PC-9 (cell line): ENCODE data around the gene NDUFAF2. TPM values are rescaled to one million over a fixed set of nuclear protein-coding genes. Genes with fewer than 3 reads are reported as not detected.
"Not testable (repeated sequence)": the region's sequence is repeated elsewhere in the genome, so short reads cannot be mapped to it uniquely, and the experiment has no call there.

ENCODE experiments used
- BruUV-seq: library from RNA; stranded (reverse); fragments of 400-500 nt; replicated peaks from 2 replicates; lab custom pipeline; 2021; lab: Mats Ljungman, UMichigan
- CTCF ChIA-PET: fragments of 300-600 bp; sonication (Branson Sonifier 250); formaldehyde crosslinking; loops from one replicate; lab custom pipeline; 2022; ENCODE audit warnings: antibody characterized with exemption; lab: Charles Lee
- POLR2A ChIA-PET: fragments of 300-600 bp; sonication (Branson Sonifier 250); formaldehyde crosslinking; loops from one replicate; lab custom pipeline; 2022; ENCODE audit warnings: antibody characterized with exemption; ENCODE audit not compliant: unreplicated experiment; lab: Charles Lee
- DNase-seq, 2 experiments: peaks; one replicate each; pipeline versions ENCODE4 v3.0.0 to v3.0.0-alpha.2; 2015 to 2022; ENCODE audit warnings: mixed read lengths in 1 of 2
- H2AFZ ChIP-seq: fragments of 200-600 bp; sonication (generic); 2 replicates; pipeline ENCODE4 v1.8.1; 2017; ENCODE audit warnings: antibody characterized with exemption
- H3F3A ChIP-seq: fragments of 200-600 bp; sonication (generic); 2 replicates; pipeline ENCODE4 v1.8.1; 2017; ENCODE audit warnings: antibody characterized with exemption, mild to moderate bottlenecking, low read depth; ENCODE audit not compliant: insufficient read depth
- H3K27ac ChIP-seq: fragments of 200-600 bp; sonication (generic); 2 replicates; pipeline ENCODE4 v1.6.1; 2016; ENCODE audit warnings: mixed run types
- H3K27me3 ChIP-seq: fragments of 200-600 bp; sonication (generic); 2 replicates; pipeline ENCODE4 v1.6.1; 2016; ENCODE audit warnings: low read depth, mixed run types; ENCODE audit not compliant: insufficient read depth
- H3K36me3 ChIP-seq: fragments of 200-600 bp; sonication (generic); 2 replicates; pipeline ENCODE4 v1.6.1; 2016; ENCODE audit warnings: low read depth, mixed run types
- H3K4me1 ChIP-seq: fragments of 200-600 bp; sonication (generic); replicated peaks from 2 replicates; pipeline ENCODE4 v1.6.1; 2016; ENCODE audit warnings: mixed run types; ENCODE audit not compliant: insufficient read depth
- H3K4me2 ChIP-seq: fragments of 200-600 bp; sonication (generic); 2 replicates; pipeline ENCODE4 v1.6.1; 2017; ENCODE audit warnings: mixed run types
- H3K4me3 ChIP-seq: fragments of 200-600 bp; sonication (generic); 2 replicates; pipeline ENCODE4 v1.6.1; 2016; ENCODE audit warnings: mixed run types
- H3K79me2 ChIP-seq: fragments of 200-600 bp; sonication (generic); 2 replicates; pipeline ENCODE4 v1.6.1; 2017; ENCODE audit warnings: low read depth, mixed run types
- H3K9me2 ChIP-seq: fragments of 200-600 bp; sonication (generic); 2 replicates; pipeline ENCODE4 v1.8.1; 2017; ENCODE audit warnings: mild to moderate bottlenecking; ENCODE audit not compliant: insufficient read depth
- H3K9me3 ChIP-seq: fragments of 200-600 bp; sonication (generic); 2 replicates; pipeline ENCODE4 v1.8.1; 2016; ENCODE audit warnings: low read depth; ENCODE audit not compliant: insufficient read depth
- H4K20me1 ChIP-seq: fragments of 200-600 bp; sonication (generic); 2 replicates; pipeline ENCODE4 v1.8.1; 2017; ENCODE audit not compliant: insufficient read depth
- EZH2 ChIP-seq: fragments of 200-600 bp; sonication (generic); IDR thresholded peaks from 2 replicates; pipeline ENCODE4 v1.8.0; 2017; ENCODE audit warnings: antibody characterized with exemption, low read depth
- intact Hi-C: fragments of 100-400 bp; cut with micrococcal nuclease; formaldehyde crosslinking; loops from one replicate; pipeline ENCODE4 v1.10.0; 2022; ENCODE audit not compliant: unreplicated experiment
- total RNA-seq: library from RNA; stranded (reverse); gene quantifications from 2 replicates; pipeline ENCODE4 v1.2.3, GENCODE V29; 2021
- TF ChIP-seq, protein P1 (sequence below): fragments of 200-600 bp; sonication (generic); conservative IDR thresholded peaks from 2 replicates; pipeline ENCODE4 v1.6.1; 2017; ENCODE audit warnings: mixed run types, antibody characterized with exemption, mild to moderate bottlenecking, moderate library complexity

Gene NDUFAF2
- total RNA-seq, 1 experiment from 2014 or later, result 42.7 TPM

DNA sequence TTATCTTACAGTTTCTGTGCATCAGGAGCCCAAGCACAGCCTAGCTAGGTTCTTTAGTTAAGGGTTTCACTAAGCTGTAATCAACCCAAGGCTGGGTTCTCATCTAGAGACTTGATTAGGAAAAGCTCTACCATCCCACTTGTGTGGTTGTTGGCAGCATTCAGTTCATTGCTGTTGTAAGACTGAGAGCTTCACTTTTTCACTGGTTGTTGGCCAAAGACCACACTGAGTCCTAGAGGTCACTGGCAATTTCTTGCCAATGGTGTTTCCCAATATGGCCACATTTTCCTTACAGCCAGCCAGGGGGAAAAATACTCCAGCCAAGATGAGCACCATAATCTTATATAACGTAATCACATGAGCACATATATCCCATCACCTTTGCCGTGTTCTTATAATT lies 142.9 kb downstream of the NDUFAF2 start:
- DNase-seq, result no peak
- Histone ChIP-seq H3F3A (no peaks in the 10 kb centered on the region), H3K9me2 (no peaks in the 10 kb centered on the region; the same call in 1 of the 2 replicates), H3K27ac (no peak overlapping the region), H4K20me1 (no peaks in the 10 kb centered on the region), H3K79me2 (no peaks in the 10 kb centered on the region), H2AFZ (no peak overlapping the region), H3K27me3 (no peaks in the 10 kb centered on the region), H3K36me3 (no peaks in the 10 kb centered on the region), H3K4me1 (no peaks in the 10 kb centered on the region), H3K4me2 (no peak overlapping the region), H3K9me3 (no peaks in the 10 kb centered on the region), H3K4me3 (no peak overlapping the region)
- CTCF ChIA-PET, result no interaction called here
- intact Hi-C loops, result no loop called here
- TF ChIP-seq, protein P1, sequence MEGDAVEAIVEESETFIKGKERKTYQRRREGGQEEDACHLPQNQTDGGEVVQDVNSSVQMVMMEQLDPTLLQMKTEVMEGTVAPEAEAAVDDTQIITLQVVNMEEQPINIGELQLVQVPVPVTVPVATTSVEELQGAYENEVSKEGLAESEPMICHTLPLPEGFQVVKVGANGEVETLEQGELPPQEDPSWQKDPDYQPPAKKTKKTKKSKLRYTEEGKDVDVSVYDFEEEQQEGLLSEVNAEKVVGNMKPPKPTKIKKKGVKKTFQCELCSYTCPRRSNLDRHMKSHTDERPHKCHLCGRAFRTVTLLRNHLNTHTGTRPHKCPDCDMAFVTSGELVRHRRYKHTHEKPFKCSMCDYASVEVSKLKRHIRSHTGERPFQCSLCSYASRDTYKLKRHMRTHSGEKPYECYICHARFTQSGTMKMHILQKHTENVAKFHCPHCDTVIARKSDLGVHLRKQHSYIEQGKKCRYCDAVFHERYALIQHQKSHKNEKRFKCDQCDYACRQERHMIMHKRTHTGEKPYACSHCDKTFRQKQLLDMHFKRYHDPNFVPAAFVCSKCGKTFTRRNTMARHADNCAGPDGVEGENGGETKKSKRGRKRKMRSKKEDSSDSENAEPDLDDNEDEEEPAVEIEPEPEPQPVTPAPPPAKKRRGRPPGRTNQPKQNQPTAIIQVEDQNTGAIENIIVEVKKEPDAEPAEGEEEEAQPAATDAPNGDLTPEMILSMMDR, result no peak
- no TSS peak for BruUV-seq
- POLR2A ChIA-PET, result no interaction called here

DNA sequence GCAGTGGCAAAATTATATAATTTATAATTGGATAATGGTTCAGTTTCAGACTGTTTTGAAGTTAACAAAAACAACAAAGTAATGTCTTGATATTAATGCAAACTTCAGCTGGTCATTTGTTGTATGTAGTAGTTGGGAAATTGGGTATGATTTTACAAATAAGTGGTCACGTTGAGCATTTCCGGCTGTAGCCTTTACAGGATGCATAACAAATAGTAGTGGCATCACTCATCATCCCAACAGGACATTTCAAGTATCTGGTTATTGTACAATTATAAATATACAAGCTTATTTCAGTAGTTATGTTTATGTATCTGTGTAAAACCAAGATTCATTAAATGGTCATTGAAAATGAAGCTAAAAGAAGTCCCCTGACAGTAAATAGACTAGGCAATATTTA lies 144.3 kb downstream of the NDUFAF2 start:
- no peaks in the 10 kb centered on the region; the same call in 1 of the 2 replicates for H3K9me2 ChIP-seq
- TF ChIP-seq, protein P1, result no peak
- CTCF ChIA-PET, result no interaction called here
- H3K4me1 ChIP-seq, result no peaks in the 10 kb centered on the region
- no TSS peak for BruUV-seq
- H3K4me2 ChIP-seq, result no peak overlapping the region
- H3K79me2 ChIP-seq, result no peaks in the 10 kb centered on the region
- H3K27me3 ChIP-seq, result no peaks in the 10 kb centered on the region
- H3F3A ChIP-seq, result no peaks in the 10 kb centered on the region
- no peaks in the 10 kb centered on the region for H3K36me3 ChIP-seq
- no peak overlapping the region for H2AFZ ChIP-seq
- no peaks in the 10 kb centered on the region; the same call in 1 of the 2 replicates for H4K20me1 ChIP-seq
- no peaks in the 10 kb centered on the region for H3K9me3 ChIP-seq
- POLR2A ChIA-PET, result no interaction called here
- no peak overlapping the region for H3K4me3 ChIP-seq
- intact Hi-C loops, result no loop called here
- no peak for DNase-seq
- H3K27ac ChIP-seq, result no peak overlapping the region

DNA sequence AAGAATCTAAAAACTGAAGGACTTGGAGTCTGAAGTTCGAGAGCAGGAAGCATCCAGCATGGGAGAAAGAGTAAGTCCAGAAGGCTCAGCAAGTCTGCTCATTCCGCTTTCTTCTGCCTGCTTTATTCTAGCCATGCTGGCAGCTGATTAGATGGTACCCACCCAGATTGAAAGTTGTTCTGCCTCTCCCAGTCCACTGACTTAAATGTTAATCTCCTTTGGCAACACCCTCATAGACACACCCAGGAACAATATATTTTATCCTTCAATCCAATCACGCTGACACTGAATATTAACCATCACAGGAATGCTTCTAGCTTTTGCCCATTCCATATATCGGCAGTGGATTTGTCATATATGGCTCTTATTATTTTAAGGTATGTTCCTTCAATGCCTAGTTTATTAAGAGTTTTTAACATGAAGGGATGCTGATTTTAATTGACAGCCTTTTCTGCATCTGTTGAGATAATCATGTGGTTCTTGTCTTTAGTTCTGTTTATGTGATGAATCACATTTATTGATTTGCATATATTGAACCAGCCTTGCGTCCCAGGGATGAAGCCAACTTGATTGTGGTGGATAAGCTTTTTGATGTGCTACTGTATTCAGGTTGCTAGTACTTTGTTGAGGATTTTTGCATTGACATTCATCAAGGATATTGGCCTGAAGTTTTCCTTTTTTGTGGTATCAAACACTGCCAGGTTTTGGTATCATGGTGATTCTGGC lies 148.2 kb downstream of the NDUFAF2 start:
- BruUV-seq, H3K4me3 ChIP-seq, H3K79me2 ChIP-seq, H3K27me3 ChIP-seq, H3K4me1 ChIP-seq, H3K36me3 ChIP-seq, H3K9me3 ChIP-seq, H3F3A ChIP-seq, H3K4me2 ChIP-seq, intact Hi-C loops, H4K20me1 ChIP-seq, H3K9me2 ChIP-seq, H2AFZ ChIP-seq, H3K27ac ChIP-seq, DNase-seq: not testable (repeated sequence)
- POLR2A ChIA-PET, result interaction anchor here (0.6 to 0.7 kb wide), 2 partner anchors 375 to 1175 kb away, joined by 3 read pairs; no protein-coding TSS in a partner anchor
- CTCF ChIA-PET, result interaction anchor here (0.6 kb wide), 1 partner anchor 566 kb away, joined by 4 read pairs; no protein-coding TSS in a partner anchor

DNA sequence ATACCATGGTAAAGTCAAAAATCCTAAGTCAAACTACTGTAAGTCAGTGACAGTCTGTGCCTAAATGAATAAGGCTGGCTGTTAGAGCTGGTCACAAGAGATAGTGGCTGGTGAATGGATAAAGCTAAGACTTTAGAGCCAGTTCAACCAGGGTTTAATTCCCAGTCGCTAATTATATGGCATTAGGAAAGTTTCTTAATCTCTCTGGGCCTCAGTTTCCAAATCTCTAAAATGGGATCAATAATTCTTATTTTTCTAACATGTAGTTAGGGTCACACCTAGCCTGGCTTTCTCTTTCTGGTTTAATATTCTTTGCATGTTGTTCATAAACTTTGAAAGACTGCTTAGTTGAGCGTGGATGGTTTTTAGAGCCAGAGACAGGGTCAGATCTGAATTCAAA lies 152.5 kb downstream of the NDUFAF2 start:
- H3F3A ChIP-seq, result no peaks in the 10 kb centered on the region
- H3K4me2 ChIP-seq, result no peak overlapping the region
- no peaks in the 10 kb centered on the region; the same call in none of the 2 replicates for H4K20me1 ChIP-seq
- no peaks in the 10 kb centered on the region for H3K9me3 ChIP-seq
- H3K9me2 ChIP-seq, result no peaks in the 10 kb centered on the region; the same call in 1 of the 2 replicates
- H3K36me3 ChIP-seq, result peaks cover 10% of the 10 kb centered on the region; the same call in 1 of the 2 replicates
- POLR2A ChIA-PET, result no interaction called here
- no peak overlapping the region for H3K27ac ChIP-seq
- no peak overlapping the region for H3K4me3 ChIP-seq
- no peaks in the 10 kb centered on the region for H3K27me3 ChIP-seq
- no peaks in the 10 kb centered on the region for H3K79me2 ChIP-seq
- CTCF ChIA-PET, result no interaction called here
- no TSS peak for BruUV-seq
- TF ChIP-seq, protein P1, result no peak
- TF ChIP-seq EZH2, result no peak
- no peak for DNase-seq
- no peaks in the 10 kb centered on the region for H3K4me1 ChIP-seq
- no peak overlapping the region for H2AFZ ChIP-seq
- intact Hi-C loops, result no loop called here
